GM12872 (cell line): Measurements from ENCODE around the gene CDV3.

Source experiments
- CTCF ChIP-seq: IDR thresholded peaks from 3 replicates; pipeline ENCODE4 v1.5.1; 2011; ENCODE audit warnings: low read depth, mild to moderate bottlenecking, low read length, moderate library complexity; ENCODE audit not compliant: insufficient read depth

Gene CDV3

GRCh38 chr3:133538154-133538553, 35.3 kb upstream of the CDV3 start:
- TF ChIP-seq CTCF: no peak

DNA sequence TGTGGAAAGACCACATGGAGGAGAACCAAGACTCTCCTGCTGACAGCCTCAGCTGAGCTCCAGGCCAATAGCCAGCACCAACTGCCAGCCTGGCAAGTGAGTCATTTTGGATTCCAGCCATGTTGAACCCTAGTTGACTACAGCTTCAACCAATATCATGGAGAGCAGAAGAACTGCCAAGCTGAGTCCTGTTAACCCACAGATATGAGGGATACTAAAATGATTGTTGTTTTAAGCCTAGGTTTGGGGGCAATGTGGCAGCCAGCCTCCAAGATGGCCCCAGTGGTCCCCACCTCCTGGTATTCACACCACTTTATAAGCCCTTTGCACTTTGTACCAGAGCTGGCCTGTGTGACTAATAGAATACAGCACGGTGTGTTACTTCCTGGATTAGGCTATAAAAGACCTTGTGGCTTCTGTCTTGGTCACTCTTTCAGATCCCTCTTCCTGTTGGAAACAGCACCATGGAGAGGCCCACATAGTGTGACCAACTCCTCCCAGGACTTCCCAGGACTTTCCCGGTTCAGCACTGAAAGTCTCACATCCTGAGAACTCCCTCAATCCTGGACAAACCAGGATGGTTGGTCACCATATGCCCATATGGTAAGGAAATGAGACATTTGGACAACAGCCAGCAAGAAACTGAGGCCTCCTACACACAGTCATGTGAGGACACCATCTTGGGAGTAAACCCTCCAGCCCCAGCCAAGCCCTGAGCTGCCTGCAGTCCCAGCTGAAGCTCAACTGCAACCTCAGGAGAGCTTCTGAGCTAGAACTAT, 32.4 kb upstream of the CDV3 start:
- TF ChIP-seq CTCF: no peak

- TF ChIP-seq CTCF: no peak
Observed at GRCh38 chr3:133542871-133543270, 30.6 kb upstream of the CDV3 start.

GRCh38 chr3:133547432-133548041, 25.9 kb upstream of the CDV3 start:
- no peak for TF ChIP-seq CTCF

DNA sequence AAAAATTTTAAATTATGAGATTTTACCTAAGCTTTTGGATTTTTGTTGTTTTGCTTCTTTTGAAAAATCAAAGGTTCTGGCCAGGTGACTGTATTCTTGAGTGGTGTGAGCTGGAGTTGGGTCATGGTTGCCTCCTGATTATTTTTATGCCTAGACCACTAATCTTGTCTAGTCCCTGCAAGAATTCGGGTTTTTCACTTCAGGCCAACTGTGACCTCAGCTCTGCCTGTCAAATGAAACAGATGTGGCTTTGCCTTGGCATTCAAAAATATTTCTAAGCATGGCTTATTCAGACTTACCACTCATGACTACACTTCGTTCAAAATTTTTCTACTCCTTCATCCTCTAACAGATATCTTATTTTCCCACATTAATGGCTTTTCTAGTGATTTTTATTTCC, 25.4 kb upstream of the CDV3 start:
- no peak for TF ChIP-seq CTCF

GRCh38 chr3:133549565-133549964, 23.9 kb upstream of the CDV3 start:
- TF ChIP-seq CTCF: no peak

GRCh38 chr3:133561679-133562078, 11.8 kb upstream of the CDV3 start:
- TF ChIP-seq CTCF: no peak
